GM13976 (cell line): Measurements from ENCODE around the gene OGA.

ENCODE experiments used
- DNase-seq: peaks from one replicate; pipeline ENCODE4 v3.0.0; 2012; ENCODE audit warnings: low spot score
- CTCF ChIP-seq: IDR thresholded peaks from 2 replicates; pipeline ENCODE4 v1.5.1; 2012; ENCODE audit warnings: borderline replicate concordance, mild to moderate bottlenecking; ENCODE audit not compliant: insufficient read depth; ENCODE audit errors: extremely low read depth, missing control alignments, control extremely low read depth
- in situ Hi-C: fragments of 300-500 bp; cut with MboI; formaldehyde crosslinking; loops from one replicate; pipeline ENCODE4 v1.12.0; 2022; ENCODE audit warnings: low sequenced_read_pairs, mixed read lengths, inconsistent platforms; ENCODE audit not compliant: unreplicated experiment

The OGA gene

GRCh38 chr10:101778151-101778780 is 40.0 kb downstream of the OGA start:
- TF ChIP-seq CTCF = no peak
- in situ Hi-C loops = no loop called here
- peak; percentile 26 for DNase-seq

- in situ Hi-C loops = no loop called here
- peak; percentile 23 for DNase-seq
- TF ChIP-seq CTCF = no peak
Measured at GRCh38 chr10:101777619-101778145, 40.6 kb downstream of the OGA start.

GRCh38 chr10:101776161-101776817 is 42.0 kb downstream of the OGA start:
- TF ChIP-seq CTCF = no peak
- in situ Hi-C loops = no loop called here

GRCh38 chr10:101775273-101776160 is 42.7 kb downstream of the OGA start, which contains the start of gene FGF8:
Gene FGF8, minus strand, starts transcription at chr10:101776114. Its CDS starts 214 bp downstream, at chr10:101775900.
- DNase-seq = peak; percentile 49
- no peak for TF ChIP-seq CTCF
- in situ Hi-C loops = no loop called here

More at GRCh38 chr10:101776161-101776817, 42.0 kb downstream of the OGA start:
- DNase-seq = peak; percentile 41

GRCh38 chr10:101774589-101775272 is 43.5 kb downstream of the OGA start:
- no peak for TF ChIP-seq CTCF
- DNase-seq = peak; percentile 45
- in situ Hi-C loops = no loop called here
